Measurements from ENCODE around the gene ZNF76. TPM values are rescaled to one million over a fixed set of nuclear protein-coding genes. Genes with fewer than 3 reads are reported as not detected.

Gene ZNF76
- total and polyA plus RNA-seq, 4 donors = 10.6 to 18.4 (median 12.4) TPM

GRCh38 chr6:35231563-35231962, 28.0 kb upstream of the ZNF76 start (continued):
- TF ChIP-seq, protein P1, sequence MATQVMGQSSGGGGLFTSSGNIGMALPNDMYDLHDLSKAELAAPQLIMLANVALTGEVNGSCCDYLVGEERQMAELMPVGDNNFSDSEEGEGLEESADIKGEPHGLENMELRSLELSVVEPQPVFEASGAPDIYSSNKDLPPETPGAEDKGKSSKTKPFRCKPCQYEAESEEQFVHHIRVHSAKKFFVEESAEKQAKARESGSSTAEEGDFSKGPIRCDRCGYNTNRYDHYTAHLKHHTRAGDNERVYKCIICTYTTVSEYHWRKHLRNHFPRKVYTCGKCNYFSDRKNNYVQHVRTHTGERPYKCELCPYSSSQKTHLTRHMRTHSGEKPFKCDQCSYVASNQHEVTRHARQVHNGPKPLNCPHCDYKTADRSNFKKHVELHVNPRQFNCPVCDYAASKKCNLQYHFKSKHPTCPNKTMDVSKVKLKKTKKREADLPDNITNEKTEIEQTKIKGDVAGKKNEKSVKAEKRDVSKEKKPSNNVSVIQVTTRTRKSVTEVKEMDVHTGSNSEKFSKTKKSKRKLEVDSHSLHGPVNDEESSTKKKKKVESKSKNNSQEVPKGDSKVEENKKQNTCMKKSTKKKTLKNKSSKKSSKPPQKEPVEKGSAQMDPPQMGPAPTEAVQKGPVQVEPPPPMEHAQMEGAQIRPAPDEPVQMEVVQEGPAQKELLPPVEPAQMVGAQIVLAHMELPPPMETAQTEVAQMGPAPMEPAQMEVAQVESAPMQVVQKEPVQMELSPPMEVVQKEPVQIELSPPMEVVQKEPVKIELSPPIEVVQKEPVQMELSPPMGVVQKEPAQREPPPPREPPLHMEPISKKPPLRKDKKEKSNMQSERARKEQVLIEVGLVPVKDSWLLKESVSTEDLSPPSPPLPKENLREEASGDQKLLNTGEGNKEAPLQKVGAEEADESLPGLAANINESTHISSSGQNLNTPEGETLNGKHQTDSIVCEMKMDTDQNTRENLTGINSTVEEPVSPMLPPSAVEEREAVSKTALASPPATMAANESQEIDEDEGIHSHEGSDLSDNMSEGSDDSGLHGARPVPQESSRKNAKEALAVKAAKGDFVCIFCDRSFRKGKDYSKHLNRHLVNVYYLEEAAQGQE (IDR thresholded peaks at IDR 0.05) = no peak
- TF ChIP-seq FOXA2 (IDR thresholded peaks at IDR 0.05) = no peak
- TF ChIP-seq YY1 (IDR thresholded peaks at IDR 0.05) = no peak
- TF ChIP-seq RXRA (IDR thresholded peaks at IDR 0.05) = no peak

DNA sequence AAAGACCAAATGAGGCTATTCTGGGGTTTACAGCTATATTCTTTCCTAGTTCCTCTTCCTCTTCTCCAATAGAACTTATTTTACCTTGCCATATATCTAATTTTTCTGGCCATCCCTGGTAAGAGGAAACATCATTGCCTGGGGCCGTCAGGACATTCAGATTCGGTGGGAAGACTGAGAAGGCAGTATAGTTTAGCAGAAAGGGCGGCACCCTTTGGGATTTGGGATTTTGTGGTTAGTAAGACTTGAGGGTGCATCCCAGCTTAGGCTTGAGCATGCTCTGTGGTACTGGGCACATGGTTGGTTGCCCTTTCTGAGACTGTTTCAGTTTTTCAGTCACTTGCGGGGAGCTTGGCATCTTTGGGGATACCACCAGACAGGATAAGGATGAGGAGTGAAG, 24.6 kb upstream of the ZNF76 start:
- peaks cover 0 to 13% (median 5%) of the 10 kb centered on the region in 4 donors for H3K4me1 ChIP-seq (ENCODE audit: control insufficient read depth in 4 of 4, insufficient read depth in 4 of 4, low read length in 3 of 4)
- no peaks in the 10 kb centered on the region for H3K27me3 ChIP-seq (ENCODE audit: control insufficient read depth in 4 of 4, insufficient read depth in 4 of 4, low read length in 3 of 4)
- DNase-seq (ENCODE audit: low spot score) = no peak
- H3K36me3 ChIP-seq (ENCODE audit: control insufficient read depth in 4 of 4, insufficient read depth in 3 of 4, low read depth in 1 of 4, low read length in 3 of 4) = no peaks in the 10 kb centered on the region
- H3K27ac ChIP-seq (ENCODE audit: low read depth in 1 of 2, low read length in 2 of 2) = no peak overlapping the region
- 72% methylated on average over 4 of the region's 4 CpGs for WGBS
- no peaks in the 10 kb centered on the region for H3K9me3 ChIP-seq (ENCODE audit: control insufficient read depth in 4 of 4, low read length in 3 of 4)
- no peak overlapping the region for H3K9ac ChIP-seq (ENCODE audit: low read depth in 1 of 2, low read length in 2 of 2)
- TF ChIP-seq NR2F2 (IDR thresholded peaks at IDR 0.05) (no peak), RXRA (IDR thresholded peaks at IDR 0.05) (no peak), GABPA (IDR thresholded peaks at IDR 0.05 in 1 of 2, conservative IDR thresholded peaks at IDR 0.05 in 1 of 2) (no peak), RAD21 (IDR thresholded peaks at IDR 0.05) (no peak), TAF1 (conservative IDR thresholded peaks at IDR 0.05) (no peak), HNF4A (conservative IDR thresholded peaks at IDR 0.05) (no peak), EGR1 (IDR thresholded peaks at IDR 0.05; ENCODE audit: low read depth in 2 of 2) (no peak), FOXA2 (IDR thresholded peaks at IDR 0.05) (no peak), SP1 (IDR thresholded peaks at IDR 0.05) (no peak), YY1 (IDR thresholded peaks at IDR 0.05) (no peak), HNF4G (IDR thresholded peaks at IDR 0.05) (no peak), FOXA1 (IDR thresholded peaks at IDR 0.05) (no peak), ZBTB33 (IDR thresholded peaks at IDR 0.05) (no peak), JUND (IDR thresholded peaks at IDR 0.05) (no peak)
- TF ChIP-seq, protein P2, sequence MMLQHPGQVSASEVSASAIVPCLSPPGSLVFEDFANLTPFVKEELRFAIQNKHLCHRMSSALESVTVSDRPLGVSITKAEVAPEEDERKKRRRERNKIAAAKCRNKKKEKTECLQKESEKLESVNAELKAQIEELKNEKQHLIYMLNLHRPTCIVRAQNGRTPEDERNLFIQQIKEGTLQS (IDR thresholded peaks at IDR 0.05) = no peak
- TF ChIP-seq, protein P1 (IDR thresholded peaks at IDR 0.05) = no peak
- TF ChIP-seq, protein P3, sequence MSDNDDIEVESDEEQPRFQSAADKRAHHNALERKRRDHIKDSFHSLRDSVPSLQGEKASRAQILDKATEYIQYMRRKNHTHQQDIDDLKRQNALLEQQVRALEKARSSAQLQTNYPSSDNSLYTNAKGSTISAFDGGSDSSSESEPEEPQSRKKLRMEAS (IDR thresholded peaks at IDR 0.05) = no peak
- TF ChIP-seq, protein P4, sequence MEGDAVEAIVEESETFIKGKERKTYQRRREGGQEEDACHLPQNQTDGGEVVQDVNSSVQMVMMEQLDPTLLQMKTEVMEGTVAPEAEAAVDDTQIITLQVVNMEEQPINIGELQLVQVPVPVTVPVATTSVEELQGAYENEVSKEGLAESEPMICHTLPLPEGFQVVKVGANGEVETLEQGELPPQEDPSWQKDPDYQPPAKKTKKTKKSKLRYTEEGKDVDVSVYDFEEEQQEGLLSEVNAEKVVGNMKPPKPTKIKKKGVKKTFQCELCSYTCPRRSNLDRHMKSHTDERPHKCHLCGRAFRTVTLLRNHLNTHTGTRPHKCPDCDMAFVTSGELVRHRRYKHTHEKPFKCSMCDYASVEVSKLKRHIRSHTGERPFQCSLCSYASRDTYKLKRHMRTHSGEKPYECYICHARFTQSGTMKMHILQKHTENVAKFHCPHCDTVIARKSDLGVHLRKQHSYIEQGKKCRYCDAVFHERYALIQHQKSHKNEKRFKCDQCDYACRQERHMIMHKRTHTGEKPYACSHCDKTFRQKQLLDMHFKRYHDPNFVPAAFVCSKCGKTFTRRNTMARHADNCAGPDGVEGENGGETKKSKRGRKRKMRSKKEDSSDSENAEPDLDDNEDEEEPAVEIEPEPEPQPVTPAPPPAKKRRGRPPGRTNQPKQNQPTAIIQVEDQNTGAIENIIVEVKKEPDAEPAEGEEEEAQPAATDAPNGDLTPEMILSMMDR (IDR thresholded peaks at IDR 0.05; ENCODE audit: low read depth, low read length, missing input control) = no peak
- no peak overlapping the region for H3K4me3 ChIP-seq (ENCODE audit: low read depth in 1 of 3, low read length in 3 of 3)

All from liver (tissue), 9 donors.